COLO668 (cell line): ENCODE results near the gene PEX26.

Experiments
- DNase-seq: peaks from one replicate; lab custom pipeline; 2025; ENCODE audit not compliant: unreplicated experiment; lab: John Stamatoyannopoulos, UW

Gene PEX26

GRCh38 chr22:18154821-18155390, 77.1 kb downstream of the PEX26 start:
- DNase-seq, result no peak
